HG03159 (cell line): Measurements from ENCODE around the gene LRIG3.
A peak's percentile ranks its signal among the peaks of the same experiment; 100 is the strongest.
"Not testable (repeated sequence)": the region's sequence is repeated elsewhere in the genome, so short reads cannot be mapped to it uniquely, and the experiment has no call there.

ENCODE experiments used
- ATAC-seq: cut with Tn5 transposase; IDR thresholded peaks from one replicate; pipeline ENCODE4 v1.9.1; 2021; ENCODE audit warnings: mild to moderate bottlenecking, moderate library complexity; ENCODE audit not compliant: unreplicated experiment

The LRIG3 gene, protein sequence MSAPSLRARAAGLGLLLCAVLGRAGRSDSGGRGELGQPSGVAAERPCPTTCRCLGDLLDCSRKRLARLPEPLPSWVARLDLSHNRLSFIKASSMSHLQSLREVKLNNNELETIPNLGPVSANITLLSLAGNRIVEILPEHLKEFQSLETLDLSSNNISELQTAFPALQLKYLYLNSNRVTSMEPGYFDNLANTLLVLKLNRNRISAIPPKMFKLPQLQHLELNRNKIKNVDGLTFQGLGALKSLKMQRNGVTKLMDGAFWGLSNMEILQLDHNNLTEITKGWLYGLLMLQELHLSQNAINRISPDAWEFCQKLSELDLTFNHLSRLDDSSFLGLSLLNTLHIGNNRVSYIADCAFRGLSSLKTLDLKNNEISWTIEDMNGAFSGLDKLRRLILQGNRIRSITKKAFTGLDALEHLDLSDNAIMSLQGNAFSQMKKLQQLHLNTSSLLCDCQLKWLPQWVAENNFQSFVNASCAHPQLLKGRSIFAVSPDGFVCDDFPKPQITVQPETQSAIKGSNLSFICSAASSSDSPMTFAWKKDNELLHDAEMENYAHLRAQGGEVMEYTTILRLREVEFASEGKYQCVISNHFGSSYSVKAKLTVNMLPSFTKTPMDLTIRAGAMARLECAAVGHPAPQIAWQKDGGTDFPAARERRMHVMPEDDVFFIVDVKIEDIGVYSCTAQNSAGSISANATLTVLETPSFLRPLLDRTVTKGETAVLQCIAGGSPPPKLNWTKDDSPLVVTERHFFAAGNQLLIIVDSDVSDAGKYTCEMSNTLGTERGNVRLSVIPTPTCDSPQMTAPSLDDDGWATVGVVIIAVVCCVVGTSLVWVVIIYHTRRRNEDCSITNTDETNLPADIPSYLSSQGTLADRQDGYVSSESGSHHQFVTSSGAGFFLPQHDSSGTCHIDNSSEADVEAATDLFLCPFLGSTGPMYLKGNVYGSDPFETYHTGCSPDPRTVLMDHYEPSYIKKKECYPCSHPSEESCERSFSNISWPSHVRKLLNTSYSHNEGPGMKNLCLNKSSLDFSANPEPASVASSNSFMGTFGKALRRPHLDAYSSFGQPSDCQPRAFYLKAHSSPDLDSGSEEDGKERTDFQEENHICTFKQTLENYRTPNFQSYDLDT

GRCh38 chr12:58920102-58920960 is at the start of gene LRIG3:
LRIG3 (minus strand) TSS chr12:58920504; CDS start chr12:58920235, 269 bp downstream.
- peak; percentile 94 for ATAC-seq

- no peak for ATAC-seq
These were observed 48.9 kb upstream of the LRIG3 start for GRCh38 chr12:58969237-58969636.

DNA sequence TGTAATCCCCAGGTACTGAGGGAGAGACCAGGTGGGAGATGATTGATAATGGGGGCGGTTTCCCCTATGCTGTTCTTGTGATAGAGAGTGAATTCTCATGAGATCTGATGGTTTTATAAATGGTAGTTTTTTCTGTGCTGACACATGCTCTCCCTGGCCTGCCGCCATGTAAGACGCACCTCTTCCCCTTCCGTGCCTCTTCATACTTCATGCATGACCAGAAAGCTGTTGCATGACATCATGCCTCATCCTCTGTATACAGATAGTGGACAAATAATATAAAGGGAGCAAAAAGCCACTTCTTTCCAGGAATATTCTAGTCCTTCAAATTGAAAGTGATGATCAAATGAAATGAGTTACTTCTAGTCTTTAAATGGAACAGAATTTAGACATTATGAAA is 47.3 kb upstream of the LRIG3 start:
- no peak for ATAC-seq

DNA sequence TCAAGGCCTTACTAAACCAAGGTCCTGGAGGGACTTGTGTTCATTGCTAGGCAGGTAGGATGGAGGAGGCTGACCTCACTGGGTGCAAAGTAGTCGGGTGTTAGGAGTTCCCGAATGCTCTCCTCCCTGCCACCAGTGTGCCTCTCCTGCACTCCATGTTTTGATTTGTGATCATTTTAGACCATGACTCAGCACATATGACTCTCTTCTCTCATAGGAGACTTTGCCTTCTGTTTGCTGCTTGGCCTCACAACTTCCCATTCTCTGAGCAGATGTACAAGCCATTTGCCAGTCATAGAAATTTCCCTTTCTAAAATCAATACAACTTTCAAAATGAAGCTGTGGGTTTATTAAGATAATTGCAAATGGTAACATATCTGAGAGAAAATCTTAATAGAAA is 46.6 kb upstream of the LRIG3 start:
- no peak for ATAC-seq

- ATAC-seq, result no peak
These were observed 45.3 kb upstream of the LRIG3 start for GRCh38 chr12:58965568-58965967.

- ATAC-seq, result no peak
These were observed 43.5 kb upstream of the LRIG3 start for GRCh38 chr12:58963844-58964243.

GRCh38 chr12:58961906-58962305 is 41.6 kb upstream of the LRIG3 start:
- ATAC-seq, result no peak

DNA sequence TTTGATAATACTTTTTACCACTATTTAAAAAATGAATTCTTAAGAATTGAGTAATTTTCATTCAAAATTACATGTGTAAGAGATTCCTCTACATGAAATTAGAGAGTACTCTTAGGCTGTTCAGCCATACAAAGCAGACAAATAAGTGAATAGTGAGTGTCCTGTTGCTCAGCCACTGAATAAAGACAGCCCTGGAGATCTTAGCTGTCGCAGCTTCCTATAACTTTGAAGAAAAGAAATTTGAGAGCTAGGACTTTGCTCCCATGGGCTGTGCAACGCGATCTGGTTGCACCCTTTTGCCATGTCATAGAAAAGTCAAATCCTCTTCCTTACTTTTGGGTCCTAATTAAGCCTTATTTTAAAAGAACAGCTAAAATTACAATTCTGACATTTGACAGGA is 40.9 kb upstream of the LRIG3 start:
- no peak for ATAC-seq

GRCh38 chr12:58959639-58960300 is 39.5 kb upstream of the LRIG3 start:
- no peak for ATAC-seq

DNA sequence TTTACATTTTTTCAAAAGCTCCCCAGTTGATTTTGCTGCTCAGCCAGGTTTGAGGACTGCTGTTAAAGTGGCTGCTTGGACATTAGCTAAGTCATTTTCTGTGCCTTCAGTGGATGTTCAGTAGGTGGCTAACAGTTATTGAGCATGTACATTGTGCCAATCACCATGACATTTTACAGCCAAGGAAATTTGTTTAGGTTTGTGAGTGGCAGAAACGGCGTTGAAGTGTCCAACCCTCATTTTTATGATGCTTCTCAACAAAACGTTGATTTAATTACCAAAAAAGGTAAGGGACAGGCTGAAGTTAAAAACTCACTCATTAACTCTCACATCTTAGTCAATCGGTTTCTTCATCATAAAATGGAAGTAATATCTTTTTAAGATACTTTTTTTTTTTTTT is 37.0 kb upstream of the LRIG3 start:
- ATAC-seq, result no peak

- ATAC-seq, result no peak
These were observed 35.5 kb upstream of the LRIG3 start for GRCh38 chr12:58955849-58956248.

- no peak for ATAC-seq
These were observed 33.7 kb upstream of the LRIG3 start for GRCh38 chr12:58954002-58954401.

- ATAC-seq, result no peak
These were observed 30.4 kb upstream of the LRIG3 start for GRCh38 chr12:58950739-58951100.

DNA sequence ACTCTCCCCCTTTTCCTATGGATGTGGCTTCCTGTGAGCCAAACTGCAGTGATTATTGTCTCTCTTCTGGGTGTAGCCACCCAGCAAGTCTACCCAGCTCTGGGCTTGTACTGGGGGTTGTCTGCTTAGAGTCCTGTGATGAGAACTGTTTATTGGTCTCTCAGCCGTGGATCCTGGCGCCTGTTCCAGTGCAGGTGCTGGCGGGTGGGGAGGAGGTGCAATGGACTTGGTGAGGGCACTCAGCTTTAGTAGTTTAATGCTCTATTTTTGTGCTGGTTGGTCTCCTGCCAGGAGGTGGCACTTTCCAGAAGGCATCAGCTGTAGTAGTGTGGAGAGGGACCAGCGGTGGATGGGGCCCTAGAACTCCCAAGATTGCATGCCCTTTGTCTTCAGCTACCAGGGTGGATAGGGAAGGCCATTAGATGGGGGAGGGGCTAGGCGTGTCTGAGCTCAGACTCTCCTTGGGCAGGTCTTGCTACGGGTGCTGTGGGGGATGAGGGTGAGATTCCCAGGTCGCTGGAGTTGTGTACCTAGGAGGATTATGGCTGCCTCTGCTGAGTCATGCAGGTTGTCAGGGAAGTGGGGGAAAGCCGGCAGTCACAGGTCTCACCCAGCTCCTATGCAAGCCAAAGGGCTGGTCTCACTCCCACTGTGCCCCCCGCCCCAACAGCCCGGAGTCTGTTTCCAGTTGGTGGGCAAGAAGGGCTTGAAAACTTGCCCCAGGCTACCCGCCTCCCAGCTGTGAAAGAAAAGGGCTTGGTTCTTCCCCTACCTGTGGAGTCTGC is 29.8 kb upstream of the LRIG3 start:
- not testable (repeated sequence) for ATAC-seq

DNA sequence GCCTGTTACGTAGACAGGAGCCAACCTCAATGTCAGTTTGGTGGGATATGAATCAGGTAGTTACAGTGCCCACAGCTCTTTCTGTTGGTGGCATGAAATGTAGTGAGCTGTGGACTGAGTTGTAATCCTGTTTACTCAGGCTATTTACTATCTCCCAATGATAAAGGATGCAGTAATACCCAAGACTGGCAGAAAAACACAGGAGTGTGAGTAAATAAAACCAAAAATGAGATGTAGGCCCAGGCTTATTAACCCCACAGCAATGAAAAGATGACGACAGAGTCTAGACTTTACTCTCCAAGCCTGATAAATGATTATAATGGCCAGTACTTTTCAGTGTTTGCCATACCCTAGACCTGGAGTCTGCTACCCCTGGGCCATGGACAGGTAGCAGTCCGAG is 22.8 kb upstream of the LRIG3 start:
- no peak for ATAC-seq

DNA sequence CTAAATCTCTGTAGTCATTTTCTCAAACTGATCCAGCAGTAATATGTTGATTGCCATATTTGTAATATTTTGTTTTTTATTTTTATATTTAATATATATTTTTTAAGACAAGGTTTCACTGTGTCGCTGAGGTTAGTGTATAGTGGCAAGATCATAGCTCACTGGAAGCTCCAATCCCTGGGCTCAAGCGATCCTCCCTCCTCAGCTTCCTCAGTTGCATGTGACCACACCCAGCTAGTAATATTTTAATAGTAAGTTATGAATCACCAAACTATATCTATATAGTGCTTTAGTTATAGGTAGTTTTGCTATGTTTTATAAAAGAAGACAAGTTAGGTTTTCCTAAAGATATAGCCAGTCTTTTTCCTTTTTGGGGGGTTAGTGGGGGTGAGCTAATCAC is 22.0 kb upstream of the LRIG3 start:
- no peak for ATAC-seq

GRCh38 chr12:58939399-58940100 is 19.2 kb upstream of the LRIG3 start:
- no peak for ATAC-seq

- ATAC-seq, result no peak
These were observed 18.1 kb upstream of the LRIG3 start for GRCh38 chr12:58938440-58938839.

DNA sequence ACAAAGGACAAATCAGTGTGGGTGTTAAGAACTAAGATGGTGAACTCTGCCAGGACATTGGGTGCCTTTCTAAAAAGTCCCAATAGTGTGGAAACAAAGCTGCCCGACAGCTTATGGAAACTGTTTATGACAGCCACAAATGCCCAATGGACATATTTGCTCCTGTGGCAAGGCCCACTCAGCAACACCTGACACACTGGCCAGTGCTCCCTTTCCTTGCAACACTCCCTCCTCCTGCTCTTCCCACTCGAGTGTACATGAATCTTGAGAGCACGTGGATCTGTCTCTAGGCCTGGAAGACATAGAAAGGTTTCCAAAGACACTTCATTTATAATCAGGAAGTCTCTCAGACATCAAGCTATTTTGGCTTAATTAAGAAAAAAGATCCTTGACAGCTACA is 14.2 kb upstream of the LRIG3 start:
- ATAC-seq, result no peak
